Putamen (tissue), 1 donor: ENCODE measurements around the gene SLC6A20.

Source experiments
- DNase-seq: peaks from one replicate; pipeline ENCODE4 v3.0.0-alpha.2; 2016; ENCODE audit warnings: low spot score

The SLC6A20 gene

GRCh38 chr3:45795882-45796765 lies at the start of gene SLC6A20:
Gene SLC6A20 (minus strand): TSS chr3:45796536. CDS start chr3:45796419, 117 bp downstream.
- no peak for DNase-seq

- no peak for DNase-seq
These were observed 48.3 kb upstream of the SLC6A20 start for GRCh38 chr3:45844616-45845015.

GRCh38 chr3:45842851-45843625 lies 46.7 kb upstream of the SLC6A20 start:
- DNase-seq = no peak

GRCh38 chr3:45841757-45842491 lies 45.6 kb upstream of the SLC6A20 start, which contains the start of gene LZTFL1:
Gene LZTFL1 (minus strand): TSS chr3:45842119. CDS start chr3:45841991, 128 bp downstream.
- DNase-seq = peak; percentile 94

- no peak for DNase-seq
These were observed 45.1 kb upstream of the SLC6A20 start for GRCh38 chr3:45841420-45841756.

- no peak for DNase-seq
These were observed 42.1 kb upstream of the SLC6A20 start for GRCh38 chr3:45838466-45838865.

GRCh38 chr3:45832699-45833098 lies 36.4 kb upstream of the SLC6A20 start:
- DNase-seq = no peak

- no peak for DNase-seq
These were observed 33.8 kb upstream of the SLC6A20 start for GRCh38 chr3:45830121-45830520.

- DNase-seq = no peak
These were observed 30.6 kb upstream of the SLC6A20 start for GRCh38 chr3:45826908-45827307.

- no peak for DNase-seq
These were observed 30.0 kb upstream of the SLC6A20 start for GRCh38 chr3:45826321-45826720.

GRCh38 chr3:45821127-45821526 lies 24.8 kb upstream of the SLC6A20 start:
- no peak for DNase-seq

GRCh38 chr3:45819543-45819942 lies 23.2 kb upstream of the SLC6A20 start:
- DNase-seq = no peak

GRCh38 chr3:45817831-45818522 lies 21.6 kb upstream of the SLC6A20 start:
- DNase-seq = no peak

- DNase-seq = no peak
These were observed 20.2 kb upstream of the SLC6A20 start for GRCh38 chr3:45816544-45816943.

- DNase-seq = no peak
These were observed 18.0 kb upstream of the SLC6A20 start for GRCh38 chr3:45814322-45814721.

- DNase-seq = peak; percentile 17
These were observed 11.6 kb upstream of the SLC6A20 start for GRCh38 chr3:45807681-45808540.

- DNase-seq = no peak
These were observed 10.8 kb upstream of the SLC6A20 start for GRCh38 chr3:45807133-45807532.

- DNase-seq = no peak
These were observed 9.7 kb upstream of the SLC6A20 start for GRCh38 chr3:45806072-45806471.

- no peak for DNase-seq
These were observed 7.1 kb upstream of the SLC6A20 start for GRCh38 chr3:45803252-45803935.

- no peak for DNase-seq
These were observed 5.8 kb upstream of the SLC6A20 start for GRCh38 chr3:45802146-45802545.
